Neuronal stem cell (in vitro differentiated cells): ENCODE measurements around the gene INTS6.
"Not testable (repeated sequence)": the region's sequence is repeated elsewhere in the genome, so short reads cannot be mapped to it uniquely, and the experiment has no call there.

ENCODE experiments used
- DNase-seq: peaks from one replicate; pipeline ENCODE4 v3.0.0-alpha.2; 2013; ENCODE audit warnings: low spot score
- H2AFZ ChIP-seq: one replicate; pipeline ENCODE4 v1.6.1; 2013; ENCODE audit warnings: mild to moderate bottlenecking, low read length, inconsistent platforms
- H2AK5ac ChIP-seq: 2 replicates; pipeline ENCODE4 v1.6.1; 2013; ENCODE audit warnings: low read depth, mild to moderate bottlenecking, inconsistent platforms, low read length, moderate library complexity, mixed read lengths
- H2BK120ac ChIP-seq: 2 replicates; pipeline ENCODE4 v1.6.1; 2013; ENCODE audit warnings: low read depth, mild to moderate bottlenecking, inconsistent platforms, low read length, moderate library complexity, mixed read lengths
- H2BK12ac ChIP-seq: one replicate; pipeline ENCODE4 v1.6.1; 2013; ENCODE audit warnings: low read length, inconsistent platforms
- H2BK15ac ChIP-seq: 2 replicates; pipeline ENCODE4 v1.6.1; 2013; ENCODE audit warnings: mild to moderate bottlenecking, low read length, inconsistent platforms, mixed read lengths
- H2BK5ac ChIP-seq: one replicate; pipeline ENCODE4 v1.6.1; 2013; ENCODE audit warnings: inconsistent platforms, mild to moderate bottlenecking, low read length, moderate library complexity
- H3K14ac ChIP-seq: one replicate; pipeline ENCODE4 v1.6.1; 2013; ENCODE audit warnings: low read length, inconsistent platforms
- H3K18ac ChIP-seq: 2 replicates; pipeline ENCODE4 v1.6.1; 2013; ENCODE audit warnings: low read length, inconsistent platforms
- H3K23ac ChIP-seq: 2 replicates; pipeline ENCODE4 v1.6.1; 2013; ENCODE audit warnings: low read depth, mild to moderate bottlenecking, mixed read lengths, low read length, inconsistent platforms; ENCODE audit not compliant: poor library complexity
- H3K27ac ChIP-seq: replicated peaks from 3 replicates; pipeline ENCODE4 v1.5.1; 2013; ENCODE audit warnings: low read length, inconsistent platforms
- H3K27me3 ChIP-seq, 3 experiments: 2 replicates each; pipeline ENCODE4 v1.6.1; 2013; ENCODE audit warnings: low read length in 3 of 3, mild to moderate bottlenecking in 2 of 3, inconsistent platforms in 1 of 3, low read depth in 1 of 3, mixed read lengths in 1 of 3, moderate library complexity in 1 of 3; ENCODE audit not compliant: control insufficient read depth in 3 of 3, insufficient read depth in 3 of 3
- H3K36me3 ChIP-seq, 2 donors: replicated peaks in 1 of 2; 2 replicates each; pipeline ENCODE4 v1.6.1; 2013; ENCODE audit warnings: low read length in 2 of 2; ENCODE audit not compliant: control insufficient read depth in 2 of 2, insufficient read depth in 2 of 2
- H3K4ac ChIP-seq: 2 replicates; pipeline ENCODE4 v1.6.1; 2013; ENCODE audit warnings: inconsistent platforms, mild to moderate bottlenecking, low read length, moderate library complexity
- H3K4me1 ChIP-seq, 2 donors: 1 replicate in 1 of 2; 2 replicates in 1 of 2; pipeline ENCODE4 v1.6.1; 2013; ENCODE audit warnings: low read length in 2 of 2, low read depth in 1 of 2; ENCODE audit not compliant: control insufficient read depth in 2 of 2, insufficient read depth in 1 of 2
- H3K4me2 ChIP-seq: one replicate; pipeline ENCODE4 v1.6.1; 2013; ENCODE audit warnings: mild to moderate bottlenecking, low read length, inconsistent platforms; ENCODE audit not compliant: insufficient read depth, poor library complexity, severe bottlenecking
- H3K4me3 ChIP-seq, 2 donors: 2 replicates each; pipeline ENCODE4 v1.5.1; 2013; ENCODE audit warnings: low read length in 2 of 2, mild to moderate bottlenecking in 2 of 2, inconsistent platforms in 1 of 2, moderate library complexity in 1 of 2
- H3K79me1 ChIP-seq: one replicate; pipeline ENCODE4 v1.6.1; 2013; ENCODE audit warnings: low read depth, mild to moderate bottlenecking, inconsistent platforms, low read length, moderate library complexity
- H3K9ac ChIP-seq: one replicate; pipeline ENCODE4 v1.6.1; 2013; ENCODE audit warnings: mild to moderate bottlenecking, low read depth, low read length, inconsistent platforms; ENCODE audit not compliant: poor library complexity
- H3K9me3 ChIP-seq, 2 donors: replicated peaks in 1 of 2; 2 replicates each; pipeline versions ENCODE3 to v1.6.1; 2013; ENCODE audit warnings: low read length in 2 of 2, mild to moderate bottlenecking in 2 of 2, inconsistent platforms in 1 of 2, low read depth in 1 of 2, mixed read lengths in 1 of 2, moderate library complexity in 1 of 2; ENCODE audit not compliant: control insufficient read depth in 2 of 2, insufficient read depth in 1 of 2
- H4K8ac ChIP-seq: one replicate; pipeline ENCODE4 v1.6.1; 2013; ENCODE audit warnings: low read depth, mild to moderate bottlenecking, inconsistent platforms, low read length, moderate library complexity
- H4K91ac ChIP-seq: one replicate; pipeline ENCODE4 v1.6.1; 2013; ENCODE audit warnings: low read length, low read depth, mild to moderate bottlenecking, inconsistent platforms; ENCODE audit not compliant: poor library complexity
- WGBS, 2 donors: extraction: QIAGEN DNeasy Blood & Tissue Kit; methylation state at CpG; one replicate each; pipeline ENCODE4 v1.1.7; 2013; ENCODE audit warnings: missing lambda C conversion rate in 2 of 2, mixed read lengths in 1 of 2; ENCODE audit not compliant: insufficient read length in 2 of 2, insufficient replicate concordance in 1 of 2; ENCODE audit errors: extremely low coverage in 2 of 2; 5-methylcytosine and 5-hydroxymethylcytosine counted together

Gene INTS6

GRCh38 chr13:51415339-51415738, 37.5 kb downstream of the INTS6 start:
- not testable (repeated sequence) for H4K8ac ChIP-seq, H3K14ac ChIP-seq, H4K91ac ChIP-seq, H2BK12ac ChIP-seq, H3K9ac ChIP-seq, H3K79me1 ChIP-seq, H3K4ac ChIP-seq, H3K27ac ChIP-seq, H2AFZ ChIP-seq, H3K4me1 ChIP-seq, DNase-seq, H2AK5ac ChIP-seq, H2BK120ac ChIP-seq, H3K18ac ChIP-seq, H2BK5ac ChIP-seq, H3K4me3 ChIP-seq, H3K4me2 ChIP-seq, H3K27me3 ChIP-seq, H2BK15ac ChIP-seq, H3K23ac ChIP-seq
- H3K9me3 ChIP-seq: peaks cover 0 to 20% of the 10 kb centered on the region in 2 donors
- peaks cover 2 to 47% of the 10 kb centered on the region in 2 donors for H3K36me3 ChIP-seq
- no CpG with 5 or more reads among the region's 1 CpG for WGBS, 2 donors

- Histone ChIP-seq H3K36me3 (peaks cover 2 to 29% of the 10 kb centered on the region in 2 donors), H2BK12ac (no peak overlapping the region), H3K4me1 (no peaks in the 10 kb centered on the region), H3K23ac (no peak overlapping the region), H4K91ac (no peak overlapping the region), H3K9me3 (peaks cover 0 to 20% of the 10 kb centered on the region in 2 donors), H3K18ac (no peak overlapping the region), H3K4me2 (no peak overlapping the region), H2BK120ac (no peak overlapping the region), H3K79me1 (no peaks in the 10 kb centered on the region), H2AFZ (no peak overlapping the region), H3K27ac (no peak overlapping the region), H2AK5ac (no peak overlapping the region), H3K4ac (no peak overlapping the region), H4K8ac (no peak overlapping the region), H2BK15ac (no peak overlapping the region), H3K9ac (no peak overlapping the region), H3K14ac (no peak overlapping the region), H2BK5ac (no peak overlapping the region), H3K4me3 (no peak overlapping the region), H3K27me3 (no peaks in the 10 kb centered on the region)
- WGBS, 2 donors: no CpG with 5 or more reads among the region's 3 CpGs
- DNase-seq: no peak
Measured at GRCh38 chr13:51412431-51412830, 40.4 kb downstream of the INTS6 start.

GRCh38 chr13:51405176-51405575, 47.7 kb downstream of the INTS6 start:
- Histone ChIP-seq H3K79me1 (no peaks in the 10 kb centered on the region), H2BK15ac (no peak overlapping the region), H3K27ac (no peak overlapping the region), H3K4me3 (no peak overlapping the region), H3K4ac (no peak overlapping the region), H3K9me3 (peaks cover 0 to 3% of the 10 kb centered on the region in 2 donors), H3K4me2 (no peak overlapping the region), H4K91ac (no peak overlapping the region), H2AK5ac (no peak overlapping the region), H2AFZ (no peak overlapping the region), H3K36me3 (peaks cover 1 to 4% of the 10 kb centered on the region in 2 donors), H3K27me3 (no peaks in the 10 kb centered on the region), H3K4me1 (no peaks in the 10 kb centered on the region), H3K9ac (no peak overlapping the region), H3K18ac (no peak overlapping the region), H3K14ac (no peak overlapping the region), H2BK5ac (no peak overlapping the region), H2BK12ac (no peak overlapping the region), H3K23ac (no peak overlapping the region), H2BK120ac (no peak overlapping the region), H4K8ac (no peak overlapping the region)
- DNase-seq: no peak
- no CpG with 5 or more reads among the region's 2 CpGs for WGBS, 2 donors

- Histone ChIP-seq H3K4me2 (no peak overlapping the region), H2BK5ac (no peak overlapping the region), H2AFZ (no peak overlapping the region), H3K4ac (no peak overlapping the region), H3K79me1 (no peaks in the 10 kb centered on the region), H4K91ac (no peak overlapping the region), H3K14ac (no peak overlapping the region), H3K36me3 (peaks cover 0 to 16% of the 10 kb centered on the region in 2 donors), H3K27me3 (no peaks in the 10 kb centered on the region), H2BK15ac (no peak overlapping the region), H2AK5ac (no peak overlapping the region), H3K4me3 (no peak overlapping the region), H2BK120ac (no peak overlapping the region), H3K9ac (no peak overlapping the region), H3K27ac (peak overlapping the region; percentile 39), H3K9me3 (no peaks in the 10 kb centered on the region), H2BK12ac (no peak overlapping the region), H4K8ac (no peak overlapping the region), H3K23ac (no peak overlapping the region), H3K4me1 (peaks cover 0 to 4% of the 10 kb centered on the region in 2 donors), H3K18ac (no peak overlapping the region)
- no CpG with 5 or more reads among the region's 6 CpGs for WGBS, 2 donors
- DNase-seq: no peak
Measured at GRCh38 chr13:51397262-51397941, 55.4 kb downstream of the INTS6 start.
